GM18526 (cell line): ENCODE data around the gene CSRP1.

Experiments
- POLR2A ChIP-seq: IDR thresholded peaks from 3 replicates; pipeline ENCODE4 v1.6.1; 2011; ENCODE audit not compliant: insufficient read length; ENCODE audit errors: extremely low read depth

Gene CSRP1

DNA sequence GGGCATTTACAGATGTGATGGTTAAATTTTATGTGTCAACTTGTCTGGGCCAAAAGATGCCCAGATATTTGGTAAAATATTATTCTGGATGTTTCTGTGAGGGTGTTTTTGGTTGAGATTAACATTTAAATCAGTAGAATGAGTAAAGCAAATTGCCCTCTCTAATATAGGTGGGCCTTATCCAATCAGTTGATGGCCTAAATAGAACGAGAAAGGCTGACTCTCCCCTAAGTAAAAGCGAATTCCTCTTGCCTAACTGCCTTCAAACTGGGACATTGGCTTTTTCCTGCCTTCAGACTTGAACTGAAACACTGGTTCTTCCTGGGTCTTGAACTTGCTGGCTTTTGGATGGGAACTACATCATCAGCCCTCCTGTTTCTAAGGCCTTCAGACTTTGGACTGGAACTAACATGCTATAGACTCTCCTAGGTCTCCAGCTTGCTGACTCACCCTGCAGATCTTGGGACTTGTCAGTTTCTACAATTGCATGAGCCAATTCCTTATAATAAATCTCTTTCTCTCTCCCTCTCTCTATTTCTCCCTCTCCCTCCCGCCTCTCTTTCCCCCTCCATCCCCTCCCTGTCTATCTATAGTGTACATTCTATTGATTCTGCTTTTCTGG, 21.8 kb upstream of the CSRP1 start:
- no peak for TF ChIP-seq POLR2A

DNA sequence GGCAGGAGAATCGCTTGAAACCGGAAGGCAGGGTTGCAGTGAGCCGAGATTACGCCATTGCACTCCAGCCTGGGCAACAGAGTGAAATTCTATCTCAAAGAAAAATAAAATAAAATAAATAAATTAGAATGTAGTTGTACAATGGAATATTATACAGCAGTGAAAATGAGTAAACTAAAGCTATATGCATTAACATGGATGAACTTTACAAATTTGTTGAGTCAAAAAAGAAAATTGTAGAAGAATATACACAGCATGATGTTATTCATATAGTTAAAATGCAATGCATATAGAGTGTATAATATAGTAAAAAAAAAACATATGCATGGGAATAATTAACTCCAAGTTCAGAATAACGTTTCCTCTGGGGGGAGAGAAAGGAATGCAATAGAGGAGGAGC, 21.0 kb upstream of the CSRP1 start:
- no peak for TF ChIP-seq POLR2A

DNA sequence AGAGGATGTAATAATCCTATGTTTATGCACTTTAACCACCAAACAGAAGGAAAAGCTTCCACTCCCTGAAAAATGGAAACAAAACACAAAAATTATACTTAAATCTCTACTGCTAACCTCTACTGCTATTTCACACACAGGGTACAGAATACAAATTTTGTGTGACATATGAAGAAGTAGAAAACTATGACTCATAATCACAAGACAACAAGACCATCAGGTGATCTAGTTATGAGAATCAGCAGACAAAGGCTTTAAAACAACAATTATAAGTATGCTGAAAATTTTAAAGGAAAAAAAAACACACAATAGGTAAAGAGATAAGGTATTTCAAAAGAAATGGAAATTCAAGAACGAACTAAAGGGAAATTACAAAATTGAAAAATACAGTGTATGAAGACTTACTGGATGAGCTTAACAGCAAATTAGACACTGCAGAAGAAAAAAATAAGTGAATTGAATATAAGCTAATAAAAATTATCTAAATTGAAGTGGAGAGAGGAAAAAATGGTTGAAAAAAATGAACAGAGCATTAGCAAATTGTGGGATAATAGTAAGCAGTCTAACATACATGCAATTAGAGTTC, 18.4 kb upstream of the CSRP1 start:
- TF ChIP-seq POLR2A, result no peak

GRCh38 chr1:201518071-201518470, 11.1 kb upstream of the CSRP1 start:
- TF ChIP-seq POLR2A, result no peak

DNA sequence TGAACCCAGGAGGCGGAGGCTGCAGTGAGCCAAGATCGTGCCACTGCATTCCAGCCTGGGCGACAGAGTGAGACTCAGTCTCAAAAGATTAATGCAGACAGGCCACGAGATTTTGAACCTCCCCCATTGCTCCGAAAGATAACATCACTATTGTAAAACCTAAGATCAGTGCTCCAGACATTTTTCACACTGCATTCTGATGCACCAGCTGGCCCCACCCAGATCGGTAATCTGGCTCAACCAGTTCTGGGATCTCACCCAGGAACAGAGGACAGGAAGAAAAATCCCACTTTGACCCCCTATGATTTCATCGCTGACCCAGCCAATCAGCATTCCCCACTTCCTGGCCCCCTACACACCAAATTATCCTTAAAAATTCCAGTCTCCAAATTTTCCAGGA, 10.7 kb upstream of the CSRP1 start:
- TF ChIP-seq POLR2A, result no peak

DNA sequence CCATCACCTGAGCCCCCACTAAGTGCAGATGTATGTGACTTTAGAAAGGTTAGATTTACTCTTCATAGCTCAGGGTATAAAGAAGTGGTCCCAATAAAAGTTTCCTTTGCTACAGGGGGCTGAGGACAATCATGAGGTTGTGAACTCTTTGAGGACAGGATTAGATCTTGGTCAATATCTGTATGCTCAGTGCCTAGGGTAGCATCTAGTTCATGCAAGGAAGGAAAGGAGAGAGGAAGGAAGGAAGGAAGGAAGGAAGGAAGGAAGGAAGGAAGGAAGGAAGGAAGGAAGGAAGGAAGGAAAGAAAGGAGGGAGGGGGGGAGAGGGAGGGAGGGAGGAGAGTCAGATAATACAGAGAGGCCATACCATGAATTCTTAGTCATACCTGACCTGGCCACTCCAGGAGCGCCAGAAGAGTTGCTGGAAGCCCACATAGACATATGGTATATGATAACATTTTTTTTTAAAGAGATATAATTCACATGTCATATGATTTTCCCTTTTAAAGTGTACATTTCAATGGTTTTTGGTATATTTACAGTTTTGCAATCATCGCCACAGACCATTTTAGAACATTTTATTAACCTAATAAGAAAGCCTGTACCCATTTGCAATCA, 9.7 kb upstream of the CSRP1 start:
- TF ChIP-seq POLR2A, result no peak

DNA sequence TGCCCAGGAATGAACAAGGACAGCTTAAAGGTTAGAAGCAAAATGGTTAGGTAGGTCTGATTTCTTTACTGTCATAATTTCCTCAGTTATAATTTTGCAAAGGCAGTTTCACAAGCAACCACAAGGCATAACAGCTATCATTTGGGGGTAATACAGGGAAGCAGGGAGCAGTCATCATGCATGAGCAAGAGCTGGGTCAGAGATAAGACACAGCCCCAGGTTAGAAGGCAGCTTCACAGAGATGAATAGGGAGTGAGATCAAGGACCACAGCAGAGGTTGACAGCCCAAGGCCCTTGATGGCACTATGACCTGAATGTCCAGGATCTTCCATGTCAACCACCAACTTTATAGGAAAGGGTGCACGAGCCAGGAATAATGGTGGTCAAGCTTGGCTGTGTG, 9.0 kb upstream of the CSRP1 start:
- no peak for TF ChIP-seq POLR2A

GRCh38 chr1:201515062-201515750, 8.3 kb upstream of the CSRP1 start:
- TF ChIP-seq POLR2A, result no peak

DNA sequence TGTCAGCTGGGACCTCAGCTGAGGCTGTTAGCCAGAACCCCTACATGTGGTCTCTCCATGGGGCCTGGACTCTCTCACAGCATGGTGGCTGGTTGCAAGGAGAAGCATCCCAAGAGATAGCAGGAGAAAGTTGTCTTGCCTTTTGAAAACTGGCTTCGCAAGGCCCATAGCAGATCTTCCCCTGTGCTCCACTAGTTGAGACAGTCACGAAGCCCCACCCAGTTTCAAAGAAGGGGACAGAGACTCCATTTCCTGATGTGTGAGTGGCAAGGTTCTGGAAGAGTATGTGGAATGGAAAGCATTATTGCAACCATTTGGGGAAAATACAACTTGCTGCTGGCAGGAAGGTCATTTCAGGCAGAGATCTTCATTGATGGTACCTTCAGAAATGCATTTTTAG, 7.5 kb upstream of the CSRP1 start:
- TF ChIP-seq POLR2A, result no peak

DNA sequence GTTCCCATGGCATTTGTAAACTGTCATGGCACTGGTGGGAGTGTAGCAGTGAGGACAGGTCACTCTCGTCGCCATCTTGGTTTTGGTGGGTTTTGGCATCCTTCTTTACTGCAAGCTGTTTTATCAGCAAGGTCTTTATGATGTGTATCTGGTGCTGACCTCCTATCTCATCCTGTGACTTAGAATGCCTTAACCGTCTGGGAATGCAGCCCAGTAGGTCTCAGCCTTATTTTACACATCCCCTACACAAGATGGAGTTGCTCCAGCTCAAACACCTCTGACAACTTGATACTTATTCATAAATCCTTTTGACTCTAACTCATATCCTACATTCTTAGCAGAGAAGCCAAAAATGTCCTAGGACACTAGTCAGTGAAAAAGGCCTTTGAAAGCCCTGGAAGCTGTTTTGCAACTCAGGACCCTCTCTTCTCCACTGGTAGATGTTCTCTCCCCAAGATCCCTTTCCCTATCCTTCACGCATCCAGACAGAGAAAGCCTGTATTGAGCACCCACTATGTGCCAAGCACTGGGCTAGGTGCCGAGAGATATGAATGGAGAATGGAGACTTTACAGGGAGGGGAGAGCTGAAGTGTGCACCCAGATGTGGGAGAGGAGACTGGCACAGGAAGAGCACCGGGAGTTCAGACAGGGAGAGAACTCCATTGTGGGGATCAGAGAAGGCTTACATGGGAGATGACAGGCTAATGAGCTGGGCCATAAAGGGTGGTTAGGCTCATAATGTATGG, 6.7 kb upstream of the CSRP1 start:
- TF ChIP-seq POLR2A, result no peak

- no peak for TF ChIP-seq POLR2A
Observed at GRCh38 chr1:201511941-201512539, 5.1 kb upstream of the CSRP1 start.

- TF ChIP-seq POLR2A, result no peak
Observed at GRCh38 chr1:201511396-201511940, 4.5 kb upstream of the CSRP1 start.

- TF ChIP-seq POLR2A, result no peak
Observed at GRCh38 chr1:201510734-201511133, 3.8 kb upstream of the CSRP1 start.

GRCh38 chr1:201509601-201510374, 2.9 kb upstream of the CSRP1 start:
- no peak for TF ChIP-seq POLR2A
